ENCODE data around the gene SPPL2A. TPM values are rescaled to one million over a fixed set of nuclear protein-coding genes. Genes with fewer than 3 reads are reported as not detected.
"Not testable (repeated sequence)": the region's sequence is repeated elsewhere in the genome, so short reads cannot be mapped to it uniquely, and the experiment has no call there.

The SPPL2A gene, protein sequence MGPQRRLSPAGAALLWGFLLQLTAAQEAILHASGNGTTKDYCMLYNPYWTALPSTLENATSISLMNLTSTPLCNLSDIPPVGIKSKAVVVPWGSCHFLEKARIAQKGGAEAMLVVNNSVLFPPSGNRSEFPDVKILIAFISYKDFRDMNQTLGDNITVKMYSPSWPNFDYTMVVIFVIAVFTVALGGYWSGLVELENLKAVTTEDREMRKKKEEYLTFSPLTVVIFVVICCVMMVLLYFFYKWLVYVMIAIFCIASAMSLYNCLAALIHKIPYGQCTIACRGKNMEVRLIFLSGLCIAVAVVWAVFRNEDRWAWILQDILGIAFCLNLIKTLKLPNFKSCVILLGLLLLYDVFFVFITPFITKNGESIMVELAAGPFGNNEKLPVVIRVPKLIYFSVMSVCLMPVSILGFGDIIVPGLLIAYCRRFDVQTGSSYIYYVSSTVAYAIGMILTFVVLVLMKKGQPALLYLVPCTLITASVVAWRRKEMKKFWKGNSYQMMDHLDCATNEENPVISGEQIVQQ
- total RNA-seq (100 to 1,000 TPM in 1 of 2 donors, 10 to 100 TPM in 1; 69.8 to 111 TPM), polyA plus RNA-seq (ENCODE audit: insufficient read length in 2 of 2) (10 to 100 TPM; 41.5 to 42.1 TPM)
- long read RNA-seq, donor 1, full-length matches to known transcripts: 2 of 14 reads
- long read RNA-seq, donor 1, partial matches to known transcripts: 12 of 14 reads
- long read RNA-seq, donor 1, other reads (novel, unspliced or antisense): 0 of 14 reads
- long read RNA-seq, donor 2, full-length matches to known transcripts: 2 of 2 reads
- long read RNA-seq, donor 2, partial matches to known transcripts: 0 of 2 reads
- long read RNA-seq, donor 2, other reads (novel, unspliced or antisense): 0 of 2 reads
- long read RNA-seq, donor 3, full-length matches to known transcripts: 2 of 2 reads
- long read RNA-seq, donor 3, partial matches to known transcripts: 0 of 2 reads
- long read RNA-seq, donor 3, other reads (novel, unspliced or antisense): 0 of 2 reads
- long read RNA-seq, donor 4, full-length matches to known transcripts: 7 of 15 reads
- long read RNA-seq, donor 4, partial matches to known transcripts: 8 of 15 reads
- long read RNA-seq, donor 4, other reads (novel, unspliced or antisense): 0 of 15 reads

DNA sequence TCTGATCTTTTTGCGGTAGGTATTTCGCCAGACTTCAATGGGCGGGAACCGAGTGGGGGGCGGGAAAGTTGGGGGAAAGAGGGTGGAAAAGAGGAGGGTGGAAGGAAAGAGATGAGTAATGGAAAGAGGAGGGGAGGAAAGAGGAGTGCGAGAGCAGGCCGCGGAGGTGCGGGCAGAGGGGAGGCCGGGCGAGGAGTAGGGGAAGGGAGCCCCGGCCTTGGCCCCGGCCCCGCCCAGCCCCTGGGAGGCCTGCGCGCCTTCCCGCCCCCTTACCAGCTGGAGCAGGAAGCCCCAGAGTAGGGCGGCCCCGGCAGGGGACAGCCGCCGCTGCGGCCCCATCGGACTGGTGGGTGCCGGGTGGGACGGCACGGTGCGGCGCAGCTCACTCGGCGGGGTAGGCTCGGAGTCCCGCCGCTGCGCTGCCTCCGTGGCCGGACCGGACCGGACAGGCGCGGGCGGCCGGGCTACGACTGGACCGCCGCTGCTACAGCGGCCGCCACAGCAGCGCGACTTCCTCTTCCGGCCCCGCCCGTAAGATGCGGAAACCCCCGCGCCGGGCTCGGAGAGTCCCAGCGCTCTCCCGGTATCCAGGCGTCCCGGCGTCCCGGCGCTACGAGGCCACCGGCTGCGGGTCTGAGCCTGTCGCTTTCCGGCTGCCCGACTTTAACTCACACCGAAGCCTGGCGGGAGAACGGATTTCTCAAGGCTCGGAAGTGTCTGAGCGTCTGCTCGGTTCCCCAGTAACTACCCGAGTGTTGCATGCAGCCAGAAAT, at the start of gene SPPL2A:
Gene SPPL2A (minus strand): TSS at position 512 of the 773 bp plus-strand sequence. CDS start 173 bp downstream, at position 339.
- peak; percentile 48 to 89 (median 51) for DNase-seq (ENCODE audit: low read depth in 4 of 6, low spot score in 6 of 6)
- Histone ChIP-seq H3K4me3 (ENCODE audit: low read depth, low read length) (peak within 1 kb of the TSS; percentile 79), H3K27me3 (ENCODE audit: control insufficient read depth, insufficient read depth, low read length) (no peaks in the 10 kb centered on the region), H3K27ac (ENCODE audit: low read depth, low read length) (peak within 1 kb of the TSS; percentile 81), H3K9me3 (ENCODE audit: control insufficient read depth, insufficient read depth, low read length) (no peaks in the 10 kb centered on the region), H3K36me3 (ENCODE audit: control insufficient read depth, insufficient read depth, low read length) (peaks cover 6% of the 10 kb centered on the region), H3K4me1 (ENCODE audit: control insufficient read depth, insufficient read depth, low read length) (peaks cover 9% of the 10 kb centered on the region)
- under 1% methylated on average over 77 of the region's 77 CpGs for WGBS (ENCODE audit: insufficient coverage)

DNA sequence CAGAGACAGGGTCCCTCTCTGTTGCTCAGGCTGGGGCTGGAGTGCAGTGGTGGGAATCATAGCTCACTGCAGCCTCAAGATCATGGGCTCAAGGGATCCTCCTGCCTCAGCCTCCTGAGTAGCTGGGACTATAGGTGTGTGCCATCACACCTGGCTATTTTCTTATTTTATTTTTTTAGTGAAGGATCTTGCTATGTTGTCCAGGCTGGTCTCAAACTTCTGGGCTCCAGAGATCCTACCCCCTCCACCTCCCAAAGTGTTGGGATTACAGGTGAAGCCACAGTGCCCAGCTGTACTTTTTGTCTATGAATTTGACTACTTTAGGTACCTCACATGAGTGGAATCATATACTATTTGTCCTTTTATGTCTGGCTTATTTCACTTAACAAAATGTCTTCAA, 49.1 kb upstream of the SPPL2A start:
- no peaks in the 10 kb centered on the region for H3K36me3 ChIP-seq (ENCODE audit: control insufficient read depth, insufficient read depth, low read length)
- H3K27me3 ChIP-seq (ENCODE audit: control insufficient read depth, insufficient read depth, low read length): no peaks in the 10 kb centered on the region
- no peak overlapping the region for H3K4me3 ChIP-seq (ENCODE audit: low read depth, low read length)
- H3K27ac ChIP-seq (ENCODE audit: low read depth, low read length): no peak overlapping the region
- DNase-seq (ENCODE audit: low read depth in 4 of 6, low spot score in 6 of 6): no peak
- H3K4me1 ChIP-seq (ENCODE audit: control insufficient read depth, insufficient read depth, low read length): no peaks in the 10 kb centered on the region
- H3K9me3 ChIP-seq (ENCODE audit: control insufficient read depth, insufficient read depth, low read length): no peaks in the 10 kb centered on the region

DNA sequence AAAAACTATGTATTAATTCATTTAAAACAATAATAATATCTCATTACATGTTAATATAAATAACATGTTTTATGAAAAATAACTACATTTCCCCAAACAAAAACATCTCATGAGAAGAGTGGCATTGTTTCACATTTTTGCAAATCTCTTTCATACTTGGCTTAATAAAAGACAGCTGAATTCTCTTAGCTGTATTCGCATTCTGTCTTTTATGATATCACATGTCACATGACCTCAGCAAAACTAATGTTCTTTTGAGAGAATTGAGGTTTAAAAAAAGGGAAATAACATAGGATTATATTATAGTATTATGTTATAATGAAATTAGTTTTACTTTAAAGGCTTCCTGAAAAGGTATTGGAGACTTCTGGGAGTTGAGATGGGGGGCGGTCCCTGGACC, 48.4 kb upstream of the SPPL2A start:
- no peaks in the 10 kb centered on the region for H3K36me3 ChIP-seq (ENCODE audit: control insufficient read depth, insufficient read depth, low read length)
- DNase-seq (ENCODE audit: low read depth in 4 of 6, low spot score in 6 of 6): no peak
- H3K4me1 ChIP-seq (ENCODE audit: control insufficient read depth, insufficient read depth, low read length): no peaks in the 10 kb centered on the region
- H3K9me3 ChIP-seq (ENCODE audit: control insufficient read depth, insufficient read depth, low read length): no peaks in the 10 kb centered on the region
- no CpG with 5 or more reads among the region's 2 CpGs for WGBS (ENCODE audit: insufficient coverage)
- H3K27ac ChIP-seq (ENCODE audit: low read depth, low read length): no peak overlapping the region
- H3K27me3 ChIP-seq (ENCODE audit: control insufficient read depth, insufficient read depth, low read length): no peaks in the 10 kb centered on the region
- no peak overlapping the region for H3K4me3 ChIP-seq (ENCODE audit: low read depth, low read length)

DNA sequence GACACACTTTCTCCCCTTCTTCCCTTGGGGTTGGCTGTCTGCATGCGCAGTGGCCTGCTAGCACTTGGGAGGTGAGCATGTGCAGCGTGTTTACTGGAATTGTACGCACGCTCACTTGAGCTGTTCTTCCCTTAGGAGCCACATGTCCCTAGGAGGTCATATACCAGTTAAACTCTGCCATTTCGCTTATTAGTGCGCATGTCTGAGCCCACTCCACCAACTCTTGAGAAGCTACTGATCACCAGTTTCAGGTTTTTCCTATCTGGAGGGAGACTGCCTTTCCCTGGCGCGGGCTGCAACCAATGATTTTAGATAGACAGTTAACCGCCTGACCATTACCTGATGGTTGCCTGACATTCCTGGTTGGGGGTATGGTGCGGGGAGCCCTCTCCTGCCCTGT, 47.6 kb upstream of the SPPL2A start:
- no peak for DNase-seq (ENCODE audit: low read depth in 4 of 6, low spot score in 6 of 6)
- Histone ChIP-seq H3K4me1 (ENCODE audit: control insufficient read depth, insufficient read depth, low read length) (no peaks in the 10 kb centered on the region), H3K4me3 (ENCODE audit: low read depth, low read length) (no peak overlapping the region), H3K9me3 (ENCODE audit: control insufficient read depth, insufficient read depth, low read length) (no peaks in the 10 kb centered on the region), H3K36me3 (ENCODE audit: control insufficient read depth, insufficient read depth, low read length) (no peaks in the 10 kb centered on the region), H3K27ac (ENCODE audit: low read depth, low read length) (no peak overlapping the region), H3K27me3 (ENCODE audit: control insufficient read depth, insufficient read depth, low read length) (no peaks in the 10 kb centered on the region)
- over 99% methylated on average over 6 of the region's 10 CpGs for WGBS (ENCODE audit: insufficient coverage)

DNA sequence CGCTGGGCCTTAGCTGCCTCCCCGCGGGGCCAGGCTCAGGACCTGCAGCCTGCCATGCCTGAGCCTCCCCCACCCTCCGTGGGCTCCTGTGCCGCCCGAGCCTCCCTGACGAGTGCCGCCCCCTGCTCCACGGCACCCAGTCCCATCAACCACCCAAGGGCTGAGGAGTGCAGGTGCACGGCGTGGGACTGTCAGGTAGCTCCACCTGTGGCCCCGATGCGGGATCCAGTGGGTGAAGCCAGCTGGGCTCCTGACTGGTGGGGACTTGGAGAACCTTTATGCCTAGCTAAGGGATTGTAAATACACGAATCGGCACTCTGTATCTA, 46.6 kb upstream of the SPPL2A start:
- H3K4me1 ChIP-seq (ENCODE audit: control insufficient read depth, insufficient read depth, low read length); H3K27me3 ChIP-seq (ENCODE audit: control insufficient read depth, insufficient read depth, low read length); H3K4me3 ChIP-seq (ENCODE audit: low read depth, low read length); H3K27ac ChIP-seq (ENCODE audit: low read depth, low read length); H3K9me3 ChIP-seq (ENCODE audit: control insufficient read depth, insufficient read depth, low read length); DNase-seq (ENCODE audit: low read depth in 4 of 6, low spot score in 6 of 6); H3K36me3 ChIP-seq (ENCODE audit: control insufficient read depth, insufficient read depth, low read length): not testable (repeated sequence)
- WGBS (ENCODE audit: insufficient coverage): 98% methylated on average over 9 of the region's 15 CpGs

DNA sequence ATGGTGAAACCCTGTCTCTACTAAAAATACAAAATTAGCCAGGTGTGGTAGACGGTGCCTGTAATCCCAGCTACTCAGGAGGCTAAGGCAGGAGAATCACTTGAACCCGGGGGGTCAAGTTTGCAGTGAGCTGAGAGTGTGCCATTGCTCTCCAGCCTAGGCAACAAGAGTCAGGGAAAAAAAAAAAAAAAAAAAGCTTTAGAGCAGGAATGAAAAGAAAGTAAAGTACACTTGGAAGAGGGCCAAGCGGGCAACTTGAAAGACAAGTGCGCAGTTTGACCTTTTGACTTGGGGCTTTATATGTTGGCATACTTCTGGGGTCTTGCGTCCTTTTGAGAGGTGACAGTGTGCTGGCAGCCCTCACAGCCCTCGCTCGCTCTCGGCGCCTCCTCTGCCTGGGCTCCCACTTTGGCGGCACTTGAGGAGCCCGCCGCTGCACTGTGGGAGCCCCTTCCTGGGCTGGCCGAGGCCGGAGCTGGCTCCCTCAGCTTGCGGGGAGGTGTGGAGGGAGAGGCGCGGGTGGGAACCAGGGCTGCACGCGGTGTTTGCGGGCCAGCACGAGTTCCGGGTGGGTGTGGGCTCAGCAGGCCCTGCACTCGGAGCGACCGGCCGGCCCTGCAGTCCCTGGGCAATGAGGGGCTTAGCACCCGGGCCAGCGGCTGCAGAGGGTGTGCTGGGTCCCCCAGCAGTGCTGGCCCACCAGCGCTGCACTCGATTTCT, 46.1 kb upstream of the SPPL2A start:
- not testable (repeated sequence) for H3K4me3 ChIP-seq (ENCODE audit: low read depth, low read length); H3K27me3 ChIP-seq (ENCODE audit: control insufficient read depth, insufficient read depth, low read length); H3K9me3 ChIP-seq (ENCODE audit: control insufficient read depth, insufficient read depth, low read length); DNase-seq (ENCODE audit: low read depth in 4 of 6, low spot score in 6 of 6); H3K4me1 ChIP-seq (ENCODE audit: control insufficient read depth, insufficient read depth, low read length); H3K27ac ChIP-seq (ENCODE audit: low read depth, low read length); H3K36me3 ChIP-seq (ENCODE audit: control insufficient read depth, insufficient read depth, low read length)
- 96% methylated on average over 23 of the region's 30 CpGs for WGBS (ENCODE audit: insufficient coverage)

DNA sequence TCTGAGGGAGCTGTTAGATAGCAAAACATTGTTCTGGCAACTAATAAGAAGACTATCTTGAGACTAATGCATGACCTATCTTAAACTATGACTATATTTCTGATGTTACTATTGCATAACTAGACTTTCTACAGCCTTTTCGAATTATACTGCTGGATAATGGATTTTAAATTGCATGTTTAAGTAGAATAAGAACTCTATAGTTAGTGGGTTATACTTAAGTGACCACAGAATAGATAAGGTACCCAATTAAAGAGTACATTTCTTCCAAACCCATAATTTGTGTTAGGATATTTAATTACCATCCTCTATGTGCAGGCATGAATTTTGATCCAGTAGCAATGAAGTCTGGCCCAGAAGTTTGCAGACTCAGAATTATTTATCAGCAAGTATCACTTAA, 44.6 kb upstream of the SPPL2A start:
- no CpG with 5 or more reads among the region's 1 CpG for WGBS (ENCODE audit: insufficient coverage)

DNA sequence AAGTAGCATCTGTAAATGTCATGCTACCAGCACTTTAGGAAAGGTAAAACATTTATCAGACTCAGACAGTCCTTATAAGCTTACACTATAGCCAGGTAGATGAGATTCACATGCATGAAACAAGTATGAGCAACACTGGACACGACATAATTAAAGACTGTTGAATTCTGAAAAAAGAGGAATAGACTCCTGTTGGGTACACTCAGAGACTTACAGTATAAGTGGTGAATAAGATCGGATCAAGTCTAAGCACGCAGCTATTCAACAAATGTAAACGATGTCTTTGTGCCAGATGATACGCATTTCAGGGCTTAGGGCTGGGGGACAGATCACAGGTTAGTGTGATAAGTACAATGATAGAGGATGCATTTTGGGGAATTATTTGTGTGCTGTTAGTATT, 43.2 kb upstream of the SPPL2A start:
- Histone ChIP-seq H3K9me3 (ENCODE audit: control insufficient read depth, insufficient read depth, low read length) (no peaks in the 10 kb centered on the region), H3K36me3 (ENCODE audit: control insufficient read depth, insufficient read depth, low read length) (no peaks in the 10 kb centered on the region), H3K4me1 (ENCODE audit: control insufficient read depth, insufficient read depth, low read length) (no peaks in the 10 kb centered on the region), H3K27ac (ENCODE audit: low read depth, low read length) (no peak overlapping the region), H3K4me3 (ENCODE audit: low read depth, low read length) (no peak overlapping the region), H3K27me3 (ENCODE audit: control insufficient read depth, insufficient read depth, low read length) (no peaks in the 10 kb centered on the region)
- 90% methylated on average over 4 of the region's 5 CpGs for WGBS (ENCODE audit: insufficient coverage)
- DNase-seq (ENCODE audit: low read depth in 4 of 6, low spot score in 6 of 6): no peak

More for the DNA sequence above, 44.6 kb upstream of the SPPL2A start:
- H3K9me3 ChIP-seq (ENCODE audit: control insufficient read depth, insufficient read depth, low read length): no peaks in the 10 kb centered on the region
- H3K27ac ChIP-seq (ENCODE audit: low read depth, low read length): no peak overlapping the region
- no peaks in the 10 kb centered on the region for H3K27me3 ChIP-seq (ENCODE audit: control insufficient read depth, insufficient read depth, low read length)
- no peaks in the 10 kb centered on the region for H3K36me3 ChIP-seq (ENCODE audit: control insufficient read depth, insufficient read depth, low read length)
- no peak for DNase-seq (ENCODE audit: low read depth in 4 of 6, low spot score in 6 of 6)
- H3K4me3 ChIP-seq (ENCODE audit: low read depth, low read length): no peak overlapping the region
- no peaks in the 10 kb centered on the region for H3K4me1 ChIP-seq (ENCODE audit: control insufficient read depth, insufficient read depth, low read length)
